NCI-H526 (cell line): ENCODE data around the gene VPS16.

Source experiments
- DNase-seq, 2 experiments: peaks; one replicate each; lab custom pipeline; 2025; lab: John Stamatoyannopoulos, UW

Gene VPS16

DNA sequence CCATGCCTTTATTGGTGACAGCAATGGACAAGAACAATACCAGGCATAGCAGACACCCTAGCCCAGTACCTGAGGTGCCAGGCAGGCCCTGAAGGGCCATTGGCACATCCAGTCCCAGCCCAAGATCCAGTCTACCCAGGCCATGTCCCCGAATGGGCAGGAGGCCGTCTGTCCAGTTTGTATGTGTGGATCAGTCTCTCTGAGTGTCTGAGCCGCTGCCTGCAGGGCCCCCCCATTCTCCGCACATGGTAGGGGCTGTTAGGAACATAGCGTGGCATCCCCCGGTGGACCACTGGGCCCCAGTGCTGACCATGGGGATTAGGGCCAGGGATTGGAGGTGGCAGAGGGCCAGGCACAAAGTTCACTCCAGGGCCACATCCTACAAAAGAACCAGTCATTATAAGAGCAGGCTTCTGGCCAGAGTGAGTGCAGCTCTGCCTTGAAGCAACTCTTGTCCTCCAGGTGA, 5.2 kb upstream of the VPS16 start:
- DNase-seq, result no peak

DNA sequence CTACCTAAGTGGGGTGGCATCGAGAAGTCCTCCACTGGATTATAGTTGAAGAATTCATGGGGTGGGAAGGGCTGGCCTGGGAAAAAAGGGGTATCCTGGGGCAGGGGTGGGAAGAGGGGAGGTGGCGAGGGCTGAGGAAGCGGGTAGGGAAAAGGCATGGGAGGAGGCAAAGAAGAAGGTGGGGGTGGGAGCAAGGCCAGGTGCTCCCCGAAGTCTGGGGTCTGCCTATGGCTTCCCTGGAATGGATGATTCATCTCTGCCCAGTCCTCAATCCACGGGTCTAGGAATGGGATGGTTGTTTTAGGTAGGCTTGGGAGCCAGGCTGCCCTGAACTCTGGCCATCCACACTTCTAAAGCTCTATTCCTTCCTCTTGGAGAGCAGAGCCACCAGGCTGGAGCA, 4.5 kb upstream of the VPS16 start:
- no peak for DNase-seq

DNA sequence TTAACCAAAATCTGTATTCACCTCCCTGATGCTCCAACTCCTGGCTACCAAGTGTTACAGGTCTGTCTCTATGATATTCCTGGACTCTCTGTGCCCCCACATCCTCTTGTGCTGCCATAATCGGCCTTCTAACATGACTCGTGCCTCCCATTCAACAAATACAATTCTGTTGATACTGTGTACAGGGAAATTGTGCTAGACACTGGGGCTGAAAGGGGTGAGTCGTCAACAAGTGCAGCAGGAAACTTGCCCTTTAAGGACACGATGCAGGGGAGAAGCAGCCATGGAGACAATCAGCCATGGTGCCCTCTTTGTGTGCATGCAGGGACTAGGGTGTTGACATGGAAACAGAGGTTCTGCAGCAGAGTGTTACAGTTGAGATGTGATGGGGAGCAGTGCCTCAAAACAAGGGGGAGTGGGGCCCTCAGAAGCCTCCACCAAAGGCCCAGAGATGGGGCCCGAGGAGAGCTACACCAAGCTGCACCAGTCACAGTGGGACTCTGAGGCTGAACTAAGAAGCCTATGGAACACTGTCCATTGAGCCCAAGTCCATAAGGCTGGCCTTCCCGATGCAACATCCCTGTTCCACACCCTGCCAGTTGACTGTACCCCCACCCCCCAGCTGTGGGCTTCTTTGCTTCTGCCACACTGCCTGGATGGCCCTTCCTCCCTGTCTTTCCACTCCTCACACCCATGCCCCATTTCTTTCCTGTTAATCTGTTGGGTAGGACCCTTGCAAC, 3.2 kb upstream of the VPS16 start:
- DNase-seq, result no peak

DNA sequence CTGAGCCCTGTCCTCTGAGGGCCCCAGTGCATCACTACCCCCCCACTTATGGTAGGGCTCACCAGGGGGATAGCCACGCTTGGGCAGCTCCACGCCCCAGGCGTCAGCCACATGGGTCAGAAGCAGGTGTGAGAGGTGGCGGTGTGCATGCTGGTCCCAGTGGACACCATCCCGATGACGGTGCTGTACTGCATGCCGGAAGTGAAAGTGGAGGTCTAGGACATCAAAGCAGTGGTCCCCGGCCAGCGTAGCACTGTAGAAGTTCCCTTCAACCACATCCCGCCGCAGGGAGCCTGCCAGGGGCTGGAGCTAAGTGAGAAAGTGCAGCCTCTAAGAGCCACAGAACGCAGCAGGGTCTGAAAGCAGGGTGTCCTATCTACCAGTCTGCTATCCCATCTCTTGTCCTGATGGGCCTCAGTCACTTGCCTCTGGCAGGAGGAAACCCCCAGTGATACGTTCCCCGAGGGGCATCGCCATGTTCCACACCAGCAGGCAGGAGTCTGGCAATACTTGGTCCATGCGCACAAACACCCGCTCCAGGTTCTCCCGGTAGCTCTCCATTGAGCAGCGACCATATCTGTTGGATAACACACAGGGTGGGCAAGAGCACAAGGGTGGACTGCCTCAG, 2.3 kb upstream of the VPS16 start:
- DNase-seq, result no peak

DNA sequence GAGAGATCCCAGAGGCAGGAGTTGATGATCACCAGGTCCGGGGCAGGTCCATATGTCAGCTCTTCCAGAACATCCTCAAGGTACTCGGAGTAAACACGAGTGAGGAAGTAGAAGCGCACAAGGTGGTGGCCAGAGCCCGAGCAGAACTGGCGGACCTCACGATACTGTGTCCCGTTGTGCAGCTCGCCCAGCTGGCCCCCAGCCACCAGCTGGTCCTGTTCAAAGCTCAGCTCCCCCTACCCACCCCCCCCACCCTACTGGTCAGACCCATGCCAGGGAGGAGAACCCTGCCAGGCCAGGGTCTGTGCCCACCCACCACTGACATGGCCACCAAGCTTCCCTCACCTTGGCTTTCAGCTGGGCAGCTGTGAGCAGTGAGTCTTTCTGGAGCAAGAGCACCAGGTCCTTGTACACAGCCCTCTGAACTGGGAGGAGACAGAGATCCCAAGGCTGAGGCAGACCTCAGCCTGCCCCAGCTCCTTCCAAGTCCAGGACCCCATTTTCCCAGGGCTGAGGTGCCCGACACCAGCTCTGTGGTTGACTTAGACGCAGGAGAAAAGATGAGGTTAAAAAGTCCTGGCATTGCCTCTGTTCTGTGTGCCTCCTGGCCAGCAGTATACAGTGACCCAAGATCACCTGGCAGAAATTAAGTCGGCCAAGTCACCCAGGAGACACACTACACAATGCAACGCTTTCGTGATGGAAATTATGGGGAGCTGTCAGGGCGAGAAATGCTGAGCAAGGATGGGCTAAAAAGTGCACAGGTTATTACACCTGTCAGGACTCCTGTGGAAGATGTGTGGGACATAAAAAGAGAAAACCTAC, 1.5 kb upstream of the VPS16 start:
- no peak for DNase-seq

DNA sequence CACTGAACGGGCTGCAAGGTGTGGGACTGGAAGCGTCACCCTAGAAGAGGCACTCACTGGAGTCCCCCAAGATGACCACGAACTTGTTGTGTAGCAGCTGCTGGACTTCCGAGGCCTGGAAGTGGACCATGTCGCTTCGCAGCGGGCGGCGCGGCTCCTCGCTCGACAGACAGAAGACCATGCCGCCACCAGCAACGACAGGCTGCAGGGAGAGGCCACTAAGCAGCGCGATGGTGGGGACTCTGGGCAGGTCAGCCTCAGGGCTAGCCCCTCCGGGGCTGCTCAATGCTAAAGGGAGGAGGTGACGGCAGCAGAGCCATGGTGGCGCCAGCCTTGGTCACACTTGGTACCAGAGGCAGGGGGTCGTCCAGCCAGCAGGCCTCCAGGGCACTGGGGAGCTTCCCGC, 810 bp upstream of the VPS16 start:
- DNase-seq, result no peak

DNA sequence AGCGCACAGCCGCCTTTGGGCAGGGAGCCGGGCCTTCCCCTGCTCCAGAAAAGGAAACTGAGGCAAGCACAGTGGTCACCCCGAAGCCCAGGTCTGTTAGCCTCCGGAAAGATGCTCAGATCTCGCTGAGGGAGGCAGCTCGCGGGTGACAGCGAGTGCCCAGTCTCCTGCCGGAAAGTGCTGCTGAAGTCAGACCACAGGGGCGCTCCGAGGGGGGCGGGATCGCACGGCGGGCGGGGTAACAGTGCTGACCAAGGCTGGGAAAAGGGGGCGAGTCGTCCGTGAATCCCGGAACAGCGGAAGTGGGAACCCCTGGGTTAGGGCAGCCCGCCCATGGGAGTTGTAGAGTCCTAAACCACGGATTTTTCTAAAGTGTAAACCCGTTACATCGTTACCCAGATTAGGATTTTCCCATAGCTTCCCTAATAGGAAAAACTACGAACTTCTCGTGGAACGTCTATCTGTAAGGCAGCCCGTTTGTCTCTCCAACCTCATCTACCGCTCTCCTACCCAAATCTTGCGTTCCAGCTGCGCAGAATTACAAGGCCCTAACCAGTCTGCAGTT, 504 bp downstream of the VPS16 start:
- peak in 1 of 2 experiments; percentile 48 for DNase-seq

DNA sequence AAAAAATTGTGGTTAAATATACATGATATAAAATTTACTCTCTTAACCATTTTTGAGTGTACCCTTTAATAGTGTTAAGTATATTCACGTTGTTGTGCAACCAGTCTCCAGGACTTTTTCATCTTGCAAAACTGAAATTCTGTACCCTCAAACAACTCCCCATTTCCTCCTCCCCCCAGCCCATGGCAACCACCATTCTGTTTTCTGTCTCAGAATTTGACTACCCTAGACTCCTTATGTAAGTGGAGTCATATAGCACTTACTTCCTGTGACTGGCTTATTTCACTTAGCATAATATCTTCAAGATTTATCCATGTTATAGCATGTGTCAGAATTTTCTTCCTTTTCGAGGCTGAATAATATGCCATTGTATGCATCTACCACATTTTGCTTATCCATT, 5.1 kb downstream of the VPS16 start:
- no peak for DNase-seq

DNA sequence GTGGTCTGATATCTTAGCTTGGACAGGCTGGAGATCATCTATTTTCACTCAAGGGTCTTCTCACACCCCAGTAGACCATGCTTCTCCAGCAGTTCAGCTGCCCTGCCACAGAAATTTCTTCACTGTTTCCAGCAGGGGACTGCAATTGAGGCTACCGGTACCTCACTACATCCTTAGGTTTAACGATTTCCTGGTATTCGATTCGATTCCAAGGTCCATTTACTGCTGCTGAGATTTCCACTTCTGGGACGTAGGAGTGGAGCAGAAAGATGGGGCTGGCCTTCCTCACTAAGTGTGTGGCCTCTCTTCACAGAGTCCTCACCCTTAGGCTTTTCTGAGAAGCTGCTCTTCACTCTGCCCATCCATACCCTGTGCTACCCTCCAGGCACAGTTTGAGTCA, 6.2 kb downstream of the VPS16 start:
- DNase-seq, result no peak

DNA sequence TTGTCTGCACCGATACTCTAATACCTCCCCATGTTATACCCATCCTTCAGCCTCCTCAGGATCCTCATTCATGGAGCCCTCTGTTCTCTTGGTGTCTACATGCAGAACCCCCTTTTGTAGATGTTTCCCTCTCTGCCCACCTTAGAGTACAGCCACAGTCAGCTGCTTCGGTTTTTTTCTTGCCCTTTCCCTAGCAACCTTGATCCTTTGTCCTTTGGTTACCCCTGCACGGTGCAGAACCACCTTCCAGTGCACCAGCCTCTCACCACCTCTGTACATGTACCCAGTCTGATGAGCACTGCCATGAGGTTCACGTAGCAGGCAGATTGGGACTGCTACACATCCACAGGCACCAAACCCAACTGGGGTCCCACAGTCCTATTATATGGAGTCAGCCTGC, 7.3 kb downstream of the VPS16 start:
- DNase-seq, result no peak

DNA sequence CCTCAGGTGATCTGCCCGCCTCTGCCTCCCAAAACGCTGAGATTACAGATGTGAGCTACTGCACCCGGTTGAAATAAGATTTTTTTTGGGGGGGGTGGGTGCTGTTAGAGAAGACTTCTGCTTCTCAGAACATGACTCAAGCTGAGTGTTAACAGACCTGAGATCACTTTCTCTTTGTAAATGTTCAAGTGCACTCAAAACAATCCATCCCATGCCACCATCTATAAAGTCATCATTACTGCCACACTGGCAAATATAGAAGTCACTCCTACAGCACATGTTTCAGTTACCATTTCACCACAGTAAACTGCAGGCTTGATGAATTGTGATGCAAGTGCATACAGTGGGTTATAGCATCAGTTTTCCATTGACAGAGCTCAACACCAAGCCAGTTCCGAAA, 9.0 kb downstream of the VPS16 start:
- no peak for DNase-seq

DNA sequence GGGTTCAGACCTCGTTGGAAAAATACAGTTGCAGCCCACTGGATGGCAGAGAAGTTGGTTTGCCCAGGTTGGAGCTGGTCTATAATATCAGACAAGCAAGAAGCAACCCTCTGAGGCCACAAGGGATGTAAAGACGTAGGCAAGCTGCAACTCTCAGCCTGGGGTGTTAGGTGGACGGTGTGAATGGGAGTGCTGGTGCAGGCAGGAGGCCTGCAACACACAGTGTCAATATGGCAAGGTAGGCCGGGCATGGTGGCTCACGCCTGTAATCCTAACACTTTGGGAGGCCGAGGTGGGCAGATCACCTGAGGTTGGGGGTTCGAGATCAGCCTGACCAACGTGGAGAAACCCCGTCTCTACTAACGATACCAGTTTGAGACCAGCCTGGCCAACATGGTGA, 10.5 kb downstream of the VPS16 start:
- no peak for DNase-seq

DNA sequence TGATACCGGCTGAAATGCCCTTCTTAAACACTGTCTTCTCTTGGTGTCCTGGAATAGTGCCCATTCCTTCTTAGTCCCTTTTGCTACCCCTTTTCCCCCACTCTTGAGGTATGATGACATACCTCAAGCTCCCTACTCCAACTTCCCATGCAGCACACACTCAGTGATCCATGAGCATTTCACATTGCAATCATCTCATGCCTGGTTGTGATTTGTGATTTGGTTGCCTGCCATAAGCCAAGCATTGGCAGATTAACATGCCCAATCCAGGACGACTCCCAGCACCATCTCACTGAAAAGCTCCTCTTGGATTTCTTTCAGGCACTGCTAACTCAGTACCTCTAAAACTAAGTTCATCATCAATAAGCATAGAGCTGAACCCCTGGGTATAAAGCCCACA, 18.0 kb downstream of the VPS16 start:
- DNase-seq, result no peak

DNA sequence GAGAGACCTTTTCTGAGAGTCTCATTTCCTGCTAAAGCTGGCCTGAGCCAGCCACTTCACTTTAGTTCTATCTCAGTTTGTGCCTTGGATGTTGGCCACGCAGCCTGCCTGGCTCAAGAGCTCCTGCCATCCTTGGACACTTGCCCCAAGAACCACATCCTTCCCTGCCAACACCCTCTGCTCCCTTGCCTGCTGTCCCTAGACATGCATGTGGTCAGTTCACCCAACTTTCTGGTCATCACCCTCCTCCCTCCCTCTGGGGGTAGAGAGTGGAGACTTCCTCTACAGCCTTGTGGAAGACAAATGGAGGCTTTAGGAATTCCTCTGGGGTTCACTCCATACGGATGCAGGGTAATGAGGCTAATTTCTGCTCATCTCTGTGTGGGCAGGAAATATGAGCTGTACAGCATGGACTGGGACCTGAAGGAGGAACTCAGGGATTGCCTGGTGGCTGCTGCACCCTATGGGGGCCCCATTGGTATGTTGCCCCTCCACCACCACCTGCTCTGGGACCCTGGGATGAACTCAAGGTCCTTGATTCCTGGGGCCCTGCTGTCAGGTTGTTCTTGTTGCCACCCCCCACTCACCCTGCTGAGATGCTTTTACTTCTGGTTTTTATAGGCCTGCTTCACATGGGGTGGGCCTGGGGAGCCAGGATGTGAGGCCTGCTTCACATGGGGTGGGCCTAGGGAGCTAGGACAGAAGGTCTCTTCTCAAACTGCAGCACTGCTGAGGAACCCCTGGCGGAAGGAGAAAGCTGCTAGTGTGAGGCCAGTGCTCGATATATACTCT, 19.0 kb downstream of the VPS16 start:
- no peak for DNase-seq

DNA sequence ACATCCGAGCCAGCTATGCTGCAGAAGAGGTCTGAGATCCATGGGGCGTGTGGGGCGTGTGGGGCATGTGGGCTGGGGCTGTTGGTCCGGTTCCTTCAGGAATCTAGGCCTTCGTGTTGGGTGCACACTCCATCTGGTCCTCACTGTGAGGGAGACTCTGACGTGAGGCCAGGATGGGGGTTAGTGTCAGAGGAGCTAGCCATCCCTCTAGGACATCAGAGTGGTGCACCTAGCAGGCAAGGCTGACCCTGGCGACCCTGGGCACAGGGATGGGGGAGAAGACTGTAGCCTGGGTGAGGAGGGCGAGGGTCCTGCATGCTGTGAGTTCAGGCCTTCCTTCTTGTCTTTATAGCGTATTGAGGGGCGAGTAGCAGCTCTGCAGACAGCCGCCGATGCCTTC, 24.1 kb downstream of the VPS16 start:
- DNase-seq, result no peak

DNA sequence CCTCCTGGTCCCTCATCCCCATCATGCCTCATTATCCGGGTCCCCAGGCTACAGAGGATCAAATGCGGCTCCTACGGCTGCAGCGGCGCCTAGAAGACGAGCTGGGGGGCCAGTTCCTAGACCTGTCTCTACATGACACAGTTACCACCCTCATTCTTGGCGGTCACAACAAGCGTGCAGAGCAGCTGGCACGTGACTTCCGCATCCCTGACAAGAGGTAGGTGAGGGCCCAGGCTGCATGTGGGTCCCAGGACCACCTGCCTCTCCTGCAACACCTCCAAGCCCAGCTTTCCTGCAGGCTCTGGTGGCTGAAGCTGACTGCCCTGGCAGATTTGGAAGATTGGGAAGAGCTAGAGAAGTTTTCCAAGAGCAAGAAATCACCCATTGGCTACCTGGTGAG, 24.6 kb downstream of the VPS16 start:
- DNase-seq, result no peak

DNA sequence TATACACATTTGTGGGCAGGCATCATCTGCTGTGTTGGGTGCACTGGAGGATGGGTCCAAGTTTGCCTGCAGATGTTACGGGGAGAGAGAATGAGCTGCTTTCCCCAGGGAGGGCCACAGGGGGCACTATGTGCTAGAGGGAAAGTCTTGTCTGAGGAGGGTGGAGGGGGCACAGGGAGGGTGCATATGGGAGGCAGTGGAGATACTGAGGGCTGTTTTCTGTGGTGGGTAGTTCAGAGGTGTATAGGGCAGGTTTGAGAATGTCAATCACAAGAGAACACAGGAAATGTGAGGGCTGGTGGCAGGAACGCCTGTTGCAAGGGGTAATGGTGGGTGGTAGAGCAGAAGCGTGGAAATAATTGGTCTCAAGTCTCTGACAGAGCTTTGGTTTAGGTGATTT, 25.1 kb downstream of the VPS16 start:
- no peak for DNase-seq

DNA sequence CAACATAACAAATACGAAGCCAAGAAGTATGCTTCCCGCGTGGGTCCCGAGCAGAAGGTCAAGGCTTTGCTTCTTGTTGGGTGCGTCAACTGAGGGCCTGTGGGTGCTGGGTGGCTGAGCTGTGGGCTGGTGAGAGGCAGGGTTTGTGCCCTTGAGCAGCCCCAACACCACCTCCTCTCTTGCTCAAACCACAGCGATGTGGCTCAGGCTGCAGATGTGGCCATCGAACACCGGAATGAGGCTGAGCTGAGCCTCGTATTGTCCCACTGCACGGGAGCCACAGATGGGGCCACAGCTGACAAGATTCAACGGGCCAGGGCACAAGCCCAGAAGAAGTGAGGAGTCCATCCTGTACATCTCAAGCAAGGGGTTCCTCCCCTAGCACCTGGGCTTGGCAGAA, 25.7 kb downstream of the VPS16 start:
- no peak for DNase-seq

DNA sequence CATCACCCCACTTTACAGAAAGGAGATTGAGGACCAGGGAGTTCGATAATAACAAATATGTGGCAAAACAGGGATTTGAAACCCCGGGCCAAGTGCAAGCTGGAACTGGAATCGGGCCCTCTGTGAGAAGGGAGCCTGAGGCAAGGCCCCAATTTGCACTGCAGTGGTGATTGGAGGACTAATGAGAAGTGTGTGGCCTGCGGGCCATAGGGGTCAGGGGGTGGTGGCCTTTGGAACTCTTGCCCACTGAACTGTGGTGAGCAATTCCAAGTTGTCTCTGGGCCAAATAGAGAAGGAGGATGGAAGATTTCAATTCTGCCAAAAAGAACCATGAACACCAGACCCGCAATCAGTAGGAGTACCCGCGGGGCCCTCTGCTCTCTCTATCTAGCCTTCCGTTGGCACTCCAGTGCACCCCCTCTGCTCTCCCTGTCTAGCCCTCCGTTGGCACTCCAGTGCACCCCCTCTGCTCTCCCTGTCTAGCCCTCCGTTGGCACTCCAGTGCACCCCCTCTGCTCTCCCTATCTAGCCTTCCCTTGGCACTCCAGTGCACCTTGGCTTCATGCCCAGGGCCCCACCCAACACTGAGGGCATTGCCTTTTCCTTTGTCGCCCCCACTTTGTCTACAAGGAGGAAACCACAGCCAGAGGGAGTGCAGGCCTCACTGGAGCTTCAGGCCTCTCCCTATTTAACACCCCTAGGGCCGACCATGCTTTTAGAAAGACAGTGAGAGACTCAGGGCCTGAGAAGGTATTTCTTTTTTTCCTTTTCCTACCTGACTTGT, 26.7 kb downstream of the VPS16 start:
- no peak for DNase-seq

DNA sequence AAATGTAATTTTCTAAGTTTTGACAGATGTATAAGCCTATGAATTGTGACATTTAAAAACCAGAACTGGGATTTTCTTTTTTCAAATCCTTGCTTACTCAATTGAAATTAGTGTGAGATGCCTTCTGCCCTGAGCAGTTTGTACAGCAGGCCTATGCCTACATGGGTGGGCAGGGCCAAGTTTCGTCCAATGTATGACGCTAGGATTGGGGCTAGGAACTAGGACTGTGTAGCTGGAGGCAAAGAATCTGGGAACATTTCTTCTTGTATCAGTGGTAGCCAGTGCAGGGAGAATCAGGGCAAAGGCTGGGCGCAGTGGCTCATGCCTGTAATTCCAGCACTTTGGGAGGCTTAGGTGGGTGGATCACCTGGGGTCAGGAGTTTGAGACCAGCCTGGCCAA, 28.8 kb downstream of the VPS16 start:
- DNase-seq, result no peak

DNA sequence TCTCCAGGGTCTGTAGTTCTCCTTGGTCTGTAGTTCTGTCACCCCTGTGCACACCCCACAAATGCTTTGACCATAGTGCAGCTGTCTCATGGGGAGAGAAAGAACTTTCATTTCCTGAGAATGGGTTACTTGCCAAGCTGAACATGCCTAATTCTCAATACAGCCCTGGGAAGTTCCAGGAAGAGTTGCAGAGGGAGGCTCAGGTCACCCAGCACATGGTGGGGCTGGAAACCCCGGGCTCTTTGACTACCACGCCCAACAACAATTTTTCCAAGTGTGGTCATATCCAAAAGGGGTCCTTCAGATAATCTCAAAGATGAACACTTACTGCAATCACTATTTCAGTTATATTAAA, 30.5 kb downstream of the VPS16 start:
- DNase-seq, result no peak
